GM12875 (cell line): ENCODE results near the gene FKBP5.

Source experiments
- H3K4me3 ChIP-seq: one replicate; pipeline ENCODE4 v1.5.1; 2011; ENCODE audit warnings: low read depth, low read length, control low read depth
- TF ChIP-seq, protein P1 (sequence below): IDR thresholded peaks from 2 replicates; pipeline ENCODE4 v1.5.1; 2011; ENCODE audit warnings: low read depth, mild to moderate bottlenecking, control low read depth, inconsistent platforms, low read length, moderate library complexity, borderline replicate concordance; ENCODE audit not compliant: insufficient read depth

FKBP5 gene

DNA sequence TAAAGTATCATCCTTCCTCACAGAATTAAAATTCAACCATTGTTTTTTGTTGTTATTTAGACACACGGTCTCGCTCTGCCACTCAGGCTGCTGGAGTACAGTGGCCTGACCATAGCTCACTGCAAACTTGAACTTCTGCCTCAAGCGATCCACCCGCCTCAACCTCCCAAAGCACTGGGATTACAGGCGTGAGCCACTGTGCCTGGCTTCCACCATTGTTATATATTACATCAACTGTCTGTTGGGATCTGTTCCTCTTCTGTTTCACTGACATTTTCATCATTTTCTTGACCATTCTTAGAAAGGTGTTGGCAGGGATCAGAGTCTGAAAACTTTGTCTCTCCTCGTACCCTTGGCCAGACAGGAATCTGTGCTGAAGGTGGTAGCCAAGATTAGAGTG, 154.7 kb downstream of the FKBP5 start:
- no peak overlapping the region for H3K4me3 ChIP-seq

DNA sequence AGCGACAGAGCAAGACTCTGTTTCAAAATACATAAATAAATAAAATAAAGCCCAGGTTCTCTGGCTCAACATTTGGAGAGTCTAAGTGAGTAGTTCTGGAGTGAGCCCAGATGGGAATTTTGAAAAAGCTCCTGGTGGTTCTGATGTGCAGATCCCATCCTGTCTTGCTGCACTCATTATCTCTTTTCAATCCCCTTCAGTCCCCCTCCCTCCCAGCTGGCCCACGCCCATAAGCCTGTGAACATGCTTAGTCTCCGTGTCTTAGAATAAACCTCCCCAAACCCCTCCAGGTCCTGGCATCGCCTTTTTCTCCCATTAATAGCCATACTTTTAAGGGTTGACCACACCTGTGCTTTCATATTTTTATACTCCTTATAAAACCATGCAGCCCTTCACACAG, 156.6 kb downstream of the FKBP5 start:
- H3K4me3 ChIP-seq: no peak overlapping the region
- TF ChIP-seq, protein P1, sequence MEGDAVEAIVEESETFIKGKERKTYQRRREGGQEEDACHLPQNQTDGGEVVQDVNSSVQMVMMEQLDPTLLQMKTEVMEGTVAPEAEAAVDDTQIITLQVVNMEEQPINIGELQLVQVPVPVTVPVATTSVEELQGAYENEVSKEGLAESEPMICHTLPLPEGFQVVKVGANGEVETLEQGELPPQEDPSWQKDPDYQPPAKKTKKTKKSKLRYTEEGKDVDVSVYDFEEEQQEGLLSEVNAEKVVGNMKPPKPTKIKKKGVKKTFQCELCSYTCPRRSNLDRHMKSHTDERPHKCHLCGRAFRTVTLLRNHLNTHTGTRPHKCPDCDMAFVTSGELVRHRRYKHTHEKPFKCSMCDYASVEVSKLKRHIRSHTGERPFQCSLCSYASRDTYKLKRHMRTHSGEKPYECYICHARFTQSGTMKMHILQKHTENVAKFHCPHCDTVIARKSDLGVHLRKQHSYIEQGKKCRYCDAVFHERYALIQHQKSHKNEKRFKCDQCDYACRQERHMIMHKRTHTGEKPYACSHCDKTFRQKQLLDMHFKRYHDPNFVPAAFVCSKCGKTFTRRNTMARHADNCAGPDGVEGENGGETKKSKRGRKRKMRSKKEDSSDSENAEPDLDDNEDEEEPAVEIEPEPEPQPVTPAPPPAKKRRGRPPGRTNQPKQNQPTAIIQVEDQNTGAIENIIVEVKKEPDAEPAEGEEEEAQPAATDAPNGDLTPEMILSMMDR: no peak

More for the DNA sequence above, 154.7 kb downstream of the FKBP5 start:
- TF ChIP-seq, protein P1: no peak

DNA sequence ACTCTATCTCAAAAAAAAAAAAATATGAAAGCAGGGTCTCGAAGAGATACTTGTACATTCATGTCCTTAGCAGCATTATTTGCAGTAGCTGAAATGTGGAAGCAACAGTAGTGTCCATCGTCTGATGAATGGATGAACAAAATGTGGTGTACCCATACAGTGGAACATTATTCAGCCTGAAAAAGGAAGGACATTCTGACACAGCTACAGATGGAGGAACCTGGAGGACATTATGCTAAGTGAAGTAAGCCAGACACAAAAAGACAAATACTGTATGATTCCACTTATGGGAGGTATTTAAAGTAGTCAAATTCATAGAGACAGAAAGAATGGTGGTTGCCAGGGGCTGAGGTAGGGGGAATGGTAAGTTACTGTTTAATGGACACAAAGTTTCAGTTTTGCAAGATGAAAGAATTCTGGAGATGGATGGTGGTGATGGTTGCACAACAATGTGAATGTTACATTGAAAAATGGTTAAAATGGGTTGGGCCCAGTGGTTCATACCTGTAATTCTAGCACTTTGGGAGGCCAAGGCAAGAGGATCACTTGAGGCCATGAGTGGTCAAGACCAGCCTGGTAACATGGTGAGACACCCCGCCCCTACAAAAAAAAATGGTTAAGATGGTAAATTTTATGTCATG, 164.2 kb downstream of the FKBP5 start:
- H3K4me3 ChIP-seq: no peak overlapping the region
- TF ChIP-seq, protein P1: no peak
